GM18508 (cell line): ENCODE results near the gene EEIG1.

ENCODE experiments used
- ATAC-seq: cut with Tn5 transposase; IDR thresholded peaks from one replicate; pipeline ENCODE4 v1.9.1; 2021; ENCODE audit warnings: moderate number of reproducible peaks; ENCODE audit not compliant: insufficient read depth, unreplicated experiment

Gene EEIG1

GRCh38 chr9:127961613-127962155, 19.1 kb downstream of the EEIG1 start:
- no peak for ATAC-seq

GRCh38 chr9:127961155-127961490, 19.7 kb downstream of the EEIG1 start:
- ATAC-seq = no peak

GRCh38 chr9:127960410-127961154, 20.2 kb downstream of the EEIG1 start:
- no peak for ATAC-seq

GRCh38 chr9:127959841-127960409, 20.9 kb downstream of the EEIG1 start:
- no peak for ATAC-seq

- no peak for ATAC-seq
These were observed 21.4 kb downstream of the EEIG1 start for GRCh38 chr9:127959398-127959797.

- ATAC-seq = no peak
These were observed 22.1 kb downstream of the EEIG1 start for GRCh38 chr9:127958728-127959127.

GRCh38 chr9:127955294-127956015, 25.3 kb downstream of the EEIG1 start:
- ATAC-seq = no peak

- no peak for ATAC-seq
These were observed 25.9 kb downstream of the EEIG1 start for GRCh38 chr9:127954831-127955293.

GRCh38 chr9:127953768-127954505, 26.9 kb downstream of the EEIG1 start:
- no peak for ATAC-seq

GRCh38 chr9:127953154-127953553, 27.6 kb downstream of the EEIG1 start:
- ATAC-seq = no peak

- ATAC-seq = no peak
These were observed 30.1 kb downstream of the EEIG1 start for GRCh38 chr9:127950513-127951289.

- ATAC-seq = no peak
These were observed 30.8 kb downstream of the EEIG1 start for GRCh38 chr9:127949827-127950512.

GRCh38 chr9:127947841-127948710, 32.7 kb downstream of the EEIG1 start:
- ATAC-seq = no peak

GRCh38 chr9:127946728-127947127, 34.1 kb downstream of the EEIG1 start:
- no peak for ATAC-seq

GRCh38 chr9:127945942-127946341, 34.8 kb downstream of the EEIG1 start:
- no peak for ATAC-seq

GRCh38 chr9:127945338-127945737, 35.5 kb downstream of the EEIG1 start:
- no peak for ATAC-seq

- no peak for ATAC-seq
These were observed 36.1 kb downstream of the EEIG1 start for GRCh38 chr9:127944586-127945218.

GRCh38 chr9:127943731-127944144, 37.1 kb downstream of the EEIG1 start:
- no peak for ATAC-seq
